Measurements from ENCODE around the gene PPP1R13B. TPM values are rescaled to one million over a fixed set of nuclear protein-coding genes. Genes with fewer than 3 reads are reported as not detected.

PPP1R13B gene
- total and polyA plus RNA-seq, 2 experiments from 2014 or later, result 9.4 to 20.2 TPM

- DNase-seq (ENCODE audit: low spot score), result no peak
- TF ChIP-seq CTCF (IDR thresholded peaks at IDR 0.05; ENCODE audit: poor library complexity) (no peak), EZH2 (IDR thresholded peaks at IDR 0.05; ENCODE audit: borderline replicate concordance) (no peak), EZH2phosphoT487 (IDR thresholded peaks at IDR 0.05; ENCODE audit: low read depth, severe bottlenecking, unreplicated experiment) (no peak)
- H3K9me3 ChIP-seq (ENCODE audit: low read depth), result no peaks in the 10 kb centered on the region
- H3K79me2 ChIP-seq, result peaks cover 10% of the 10 kb centered on the region
- no peak overlapping the region for H3K4me3 ChIP-seq
- 98% methylated on average over 7 of the region's 8 CpGs for WGBS (ENCODE audit: low lambda C conversion rate, missing lambda C conversion rate)
- no peaks in the 10 kb centered on the region for H3K27me3 ChIP-seq
- peaks cover 3% of the 10 kb centered on the region for H4K20me1 ChIP-seq (ENCODE audit: insufficient read depth, poor library complexity, severe bottlenecking)
- no peaks in the 10 kb centered on the region for H3K36me3 ChIP-seq (replicated peaks; ENCODE audit: insufficient read depth, low read depth)
- H3K4me2 ChIP-seq, result no peak overlapping the region
- H3K9me2 ChIP-seq (replicated peaks; ENCODE audit: insufficient read depth), result no peaks in the 10 kb centered on the region
- peaks cover under 1% of the 10 kb centered on the region for H3K4me1 ChIP-seq (ENCODE audit: insufficient read depth)
- H3K27ac ChIP-seq, result no peak overlapping the region
- H2AFZ ChIP-seq, result no peak overlapping the region
These were observed 157.0 kb downstream of the PPP1R13B start for GRCh38 chr14:103690332-103690731.

GRCh38 chr14:103688906-103689902 is 158.2 kb downstream of the PPP1R13B start:
- H3K36me3 ChIP-seq (replicated peaks; ENCODE audit: insufficient read depth, low read depth), result no peaks in the 10 kb centered on the region
- no peak for DNase-seq (ENCODE audit: low spot score)
- no peak overlapping the region for H3K27ac ChIP-seq
- no peak overlapping the region for H2AFZ ChIP-seq
- H3K4me3 ChIP-seq, result no peak overlapping the region
- peaks cover 5% of the 10 kb centered on the region for H3K79me2 ChIP-seq
- H3K9me3 ChIP-seq (ENCODE audit: low read depth), result no peaks in the 10 kb centered on the region
- H3K4me1 ChIP-seq (ENCODE audit: insufficient read depth), result no peaks in the 10 kb centered on the region
- no peak overlapping the region for H3K4me2 ChIP-seq
- TF ChIP-seq CTCF (IDR thresholded peaks at IDR 0.05; ENCODE audit: poor library complexity), result no peak
- TF ChIP-seq EZH2phosphoT487 (IDR thresholded peaks at IDR 0.05; ENCODE audit: low read depth, severe bottlenecking, unreplicated experiment), result no peak
- TF ChIP-seq EZH2 (IDR thresholded peaks at IDR 0.05; ENCODE audit: borderline replicate concordance), result no peak
- no peaks in the 10 kb centered on the region for H3K9me2 ChIP-seq (replicated peaks; ENCODE audit: insufficient read depth)
- no peaks in the 10 kb centered on the region for H3K27me3 ChIP-seq
- H4K20me1 ChIP-seq (ENCODE audit: insufficient read depth, poor library complexity, severe bottlenecking), result peaks cover 3% of the 10 kb centered on the region
- 93% methylated on average over 16 of the region's 16 CpGs for WGBS (ENCODE audit: low lambda C conversion rate, missing lambda C conversion rate)

GRCh38 chr14:103688441-103688840 is 158.9 kb downstream of the PPP1R13B start:
- H3K4me2 ChIP-seq, result no peak overlapping the region
- TF ChIP-seq CTCF (IDR thresholded peaks at IDR 0.05; ENCODE audit: poor library complexity) (no peak), EZH2 (IDR thresholded peaks at IDR 0.05; ENCODE audit: borderline replicate concordance) (no peak)
- no peaks in the 10 kb centered on the region for H3K9me2 ChIP-seq (replicated peaks; ENCODE audit: insufficient read depth)
- H3K79me2 ChIP-seq, result peaks cover 5% of the 10 kb centered on the region
- H3K4me3 ChIP-seq, result no peak overlapping the region
- WGBS (ENCODE audit: low lambda C conversion rate, missing lambda C conversion rate), result 92% methylated on average over 5 of the region's 5 CpGs
- H3K36me3 ChIP-seq (replicated peaks; ENCODE audit: insufficient read depth, low read depth), result no peaks in the 10 kb centered on the region
- H3K4me1 ChIP-seq (ENCODE audit: insufficient read depth), result no peaks in the 10 kb centered on the region
- DNase-seq (ENCODE audit: low spot score), result no peak
- peaks cover 3% of the 10 kb centered on the region for H4K20me1 ChIP-seq (ENCODE audit: insufficient read depth, poor library complexity, severe bottlenecking)
- H3K9me3 ChIP-seq (ENCODE audit: low read depth), result no peaks in the 10 kb centered on the region
- H2AFZ ChIP-seq, result no peak overlapping the region
- H3K27ac ChIP-seq, result no peak overlapping the region
- no peaks in the 10 kb centered on the region for H3K27me3 ChIP-seq
